HCT116 (cell line): ENCODE measurements around the gene PTGR1. TPM values are rescaled to one million over a fixed set of nuclear protein-coding genes. Genes with fewer than 3 reads are reported as not detected.

Source experiments
- ATAC-seq: fragments of 200-7000 bp; cut with Tn5 transposase; 2 replicates; pipeline ENCODE4 v1.9.1; 2020; ENCODE audit warnings: mild to moderate bottlenecking, moderate library complexity
- BruUV-seq: library from RNA; stranded (reverse); fragments of 400-500 nt; replicated peaks from 2 replicates; lab custom pipeline; 2021; lab: Mats Ljungman, UMichigan
- CTCF ChIA-PET: fragments of 300-600 bp; sonication (Branson Sonifier 250); formaldehyde crosslinking; loops from one replicate; lab custom pipeline; 2021; ENCODE audit warnings: antibody characterized with exemption; lab: Charles Lee
- POLR2A ChIA-PET: fragments of 300-600, 350-600 bp; sonication (Branson Sonifier 250); formaldehyde crosslinking; loops from one replicate; lab custom pipeline; 2021; ENCODE audit warnings: antibody characterized with exemption; lab: Charles Lee
- RAD21 ChIA-PET, 2 experiments: fragments of 300-600 bp; sonication (Branson Sonifier 250); formaldehyde crosslinking; loops; one replicate each; lab custom pipeline; 2023; ENCODE audit warnings: low total read pairs in 2 of 2; ENCODE audit not compliant: uncharacterized antibody in 2 of 2, unreplicated experiment in 2 of 2, low non-redundant PET in 1 of 2; lab: Charles Lee
- DNase-seq: peaks from one replicate; pipeline ENCODE4 v3.0.0-alpha.2; 2010; ENCODE audit warnings: low read depth, low spot score
- H2AFZ ChIP-seq: fragments of 200-600 bp; shearing (Covaris generic), sonication (generic); 2 replicates; pipeline ENCODE4 v1.6.1; 2017; ENCODE audit warnings: low read depth, mixed run types, mixed read lengths, antibody characterized with exemption, low read length; ENCODE audit not compliant: poor library complexity, severe bottlenecking
- H3K27ac ChIP-seq: 2 replicates; pipeline ENCODE4 v1.5.1; 2012; ENCODE audit warnings: low read depth, low read length
- H3K27me3 ChIP-seq: fragments of 200-600 bp; sonication (generic); 2 replicates; pipeline ENCODE4 v1.6.1; 2016; ENCODE audit warnings: mixed run types, low read length, mixed read lengths; ENCODE audit not compliant: insufficient read depth
- H3K36me3 ChIP-seq, 2 experiments: fragments of 200-500 bp in 1 of 2; fragments of 200-600 bp in 1 of 2; sonication (Bioruptor generic) in 1 of 2; sonication (generic) in 1 of 2; 2 replicates each; pipeline versions ENCODE4 v1.5.1 to v1.6.1; 2014 to 2016; ENCODE audit warnings: low read length in 2 of 2, inconsistent platforms in 1 of 2, mixed read lengths in 1 of 2, mixed run types in 1 of 2; ENCODE audit not compliant: insufficient read depth in 2 of 2, control insufficient read depth in 1 of 2
- H3K4me1 ChIP-seq, 2 experiments: fragments of 200-600 bp in 1 of 2; sonication (generic) in 1 of 2; 2 replicates each; pipeline versions ENCODE4 v1.5.1 to v1.6.1; 2012 to 2017; ENCODE audit warnings: low read length in 2 of 2, inconsistent platforms in 1 of 2, mild to moderate bottlenecking in 1 of 2, mixed read lengths in 1 of 2, mixed run types in 1 of 2, moderate library complexity in 1 of 2; ENCODE audit not compliant: insufficient read depth in 2 of 2, control insufficient read depth in 1 of 2
- H3K4me2 ChIP-seq: fragments of 200-600 bp; sonication (generic); 2 replicates; pipeline ENCODE4 v1.6.1; 2017; ENCODE audit warnings: mixed run types, low read length, mixed read lengths
- H3K4me3 ChIP-seq, 2 experiments: fragments of 200-600 bp in 1 of 2; sonication (generic) in 1 of 2; replicated peaks in 1 of 2; 2 replicates each; pipeline ENCODE4 v1.5.1; 2011 to 2016; ENCODE audit warnings: low read length in 2 of 2, control low read depth in 1 of 2, low read depth in 1 of 2, mild to moderate bottlenecking in 1 of 2, mixed read lengths in 1 of 2, mixed run types in 1 of 2
- H3K79me2 ChIP-seq: fragments of 200-600 bp; sonication (generic); 2 replicates; pipeline ENCODE4 v1.6.1; 2017; ENCODE audit warnings: mild to moderate bottlenecking, mixed run types, low read length, moderate library complexity, mixed read lengths; ENCODE audit not compliant: insufficient read depth
- H3K9ac ChIP-seq: fragments of 200-600 bp; sonication (generic); 2 replicates; pipeline ENCODE4 v1.6.1; 2016; ENCODE audit warnings: low read length, mixed read lengths
- H3K9me2 ChIP-seq: fragments of 200-600 bp; sonication (generic), shearing (Covaris generic); 2 replicates; pipeline ENCODE4 v1.6.1; 2017; ENCODE audit warnings: mixed run types, mild to moderate bottlenecking, moderate library complexity; ENCODE audit not compliant: insufficient read depth
- H3K9me3 ChIP-seq, 2 experiments: fragments of 200-500 bp in 1 of 2; fragments of 200-600 bp in 1 of 2; sonication (Bioruptor generic) in 1 of 2; sonication (generic) in 1 of 2; 2 replicates each; pipeline ENCODE4 v1.6.1; 2014 to 2017; ENCODE audit warnings: low read length in 2 of 2, mixed read lengths in 2 of 2, inconsistent platforms in 1 of 2, low read depth in 1 of 2, mild to moderate bottlenecking in 1 of 2, mixed run types in 1 of 2, moderate library complexity in 1 of 2; ENCODE audit not compliant: control insufficient read depth in 1 of 2, insufficient read depth in 1 of 2
- H4K20me1 ChIP-seq: fragments of 200-600 bp; sonication (generic), shearing (Covaris generic); 2 replicates; pipeline ENCODE4 v1.6.1; 2017; ENCODE audit warnings: mixed run types, mild to moderate bottlenecking, moderate library complexity; ENCODE audit not compliant: insufficient read depth
- CEBPB ChIP-seq: IDR thresholded peaks from 2 replicates; pipeline ENCODE4 v1.6.1; 2012; ENCODE audit warnings: low read depth
- EGR1 ChIP-seq: IDR thresholded peaks from 2 replicates; pipeline ENCODE4 v1.6.1; 2012; ENCODE audit warnings: low read depth
- ELF1 ChIP-seq: IDR thresholded peaks from 2 replicates; pipeline ENCODE4 v1.6.1; 2012; ENCODE audit warnings: low read depth, borderline replicate concordance
- EZH2phosphoT487 ChIP-seq: fragments of 200-600 bp; IDR thresholded peaks from 2 replicates; pipeline ENCODE4 v1.6.1; 2018; ENCODE audit warnings: antibody characterized with exemption, borderline replicate concordance
- FOSL1 ChIP-seq: IDR thresholded peaks from 2 replicates; pipeline ENCODE4 v1.6.1; 2012; ENCODE audit warnings: low read depth
- JUND ChIP-seq: IDR thresholded peaks from 2 replicates; pipeline ENCODE4 v1.6.1; 2012
- MAX ChIP-seq: IDR thresholded peaks from 2 replicates; pipeline ENCODE4 v1.6.1; 2012
- POLR2A ChIP-seq: IDR thresholded peaks from 2 replicates; pipeline ENCODE4 v1.7.0; 2011; ENCODE audit warnings: borderline replicate concordance; ENCODE audit not compliant: insufficient read depth, insufficient read length; ENCODE audit errors: extremely low read depth
- POLR2AphosphoS5 ChIP-seq: IDR thresholded peaks from 2 replicates; pipeline ENCODE4 v1.6.1; 2011; ENCODE audit warnings: mild to moderate bottlenecking, low read depth, low read length, moderate library complexity
- RAD21 ChIP-seq: IDR thresholded peaks from 2 replicates; pipeline ENCODE4 v1.6.1; 2012; ENCODE audit warnings: low read depth, mild to moderate bottlenecking
- REST ChIP-seq: IDR thresholded peaks from 2 replicates; pipeline ENCODE4 v1.6.1; 2012; ENCODE audit warnings: low read depth
- SIN3A ChIP-seq: IDR thresholded peaks from 2 replicates; pipeline ENCODE4 v1.6.1; 2012; ENCODE audit warnings: low read depth
- SP1 ChIP-seq: IDR thresholded peaks from 2 replicates; pipeline ENCODE4 v1.6.1; 2012; ENCODE audit warnings: low read depth
- SRF ChIP-seq: IDR thresholded peaks from 2 replicates; pipeline ENCODE4 v1.6.1; 2012; ENCODE audit warnings: low read depth
- TCF7L2 ChIP-seq: IDR thresholded peaks from 2 replicates; pipeline ENCODE4 v1.7.0; 2011; ENCODE audit warnings: borderline replicate concordance, inconsistent platforms; ENCODE audit not compliant: insufficient read depth, insufficient read length; ENCODE audit errors: extremely low read depth
- intact Hi-C: fragments of 100-400 bp; cut with micrococcal nuclease; formaldehyde crosslinking; loops from 2 replicates; pipeline ENCODE4 v1.10.0; 2022
- total RNA-seq: library from RNA; stranded (reverse); gene quantifications from one replicate; pipeline ENCODE4 v1.2.1, GENCODE V29; 2021; ENCODE audit not compliant: unreplicated experiment
- TF ChIP-seq, protein P1 (sequence below), 3 experiments: fragments of 200-600 bp in 1 of 3; sonication (generic) in 1 of 3; IDR thresholded peaks in 2 of 3; conservative IDR thresholded peaks in 1 of 3; 2 replicates each; pipeline ENCODE4 v1.5.1; 2012 to 2017; ENCODE audit warnings: low read depth in 2 of 3, low read length in 2 of 3, antibody characterized with exemption in 1 of 3, borderline replicate concordance in 1 of 3, control low read depth in 1 of 3, mild to moderate bottlenecking in 1 of 3, mixed read lengths in 1 of 3, mixed run types in 1 of 3, moderate library complexity in 1 of 3; ENCODE audit not compliant: insufficient read depth in 1 of 3
- TF ChIP-seq, protein P2 (sequence below): IDR thresholded peaks from 2 replicates; pipeline ENCODE4 v1.6.1; 2012
- TF ChIP-seq, protein P3 (sequence below): IDR thresholded peaks from 2 replicates; pipeline ENCODE4 v1.6.1; 2011; ENCODE audit warnings: mild to moderate bottlenecking, low read length, moderate library complexity; ENCODE audit not compliant: insufficient replicate concordance; ENCODE audit errors: extremely low read depth

PTGR1 gene
- total RNA-seq, 1 experiment from 2014 or later = 53.9 TPM

DNA sequence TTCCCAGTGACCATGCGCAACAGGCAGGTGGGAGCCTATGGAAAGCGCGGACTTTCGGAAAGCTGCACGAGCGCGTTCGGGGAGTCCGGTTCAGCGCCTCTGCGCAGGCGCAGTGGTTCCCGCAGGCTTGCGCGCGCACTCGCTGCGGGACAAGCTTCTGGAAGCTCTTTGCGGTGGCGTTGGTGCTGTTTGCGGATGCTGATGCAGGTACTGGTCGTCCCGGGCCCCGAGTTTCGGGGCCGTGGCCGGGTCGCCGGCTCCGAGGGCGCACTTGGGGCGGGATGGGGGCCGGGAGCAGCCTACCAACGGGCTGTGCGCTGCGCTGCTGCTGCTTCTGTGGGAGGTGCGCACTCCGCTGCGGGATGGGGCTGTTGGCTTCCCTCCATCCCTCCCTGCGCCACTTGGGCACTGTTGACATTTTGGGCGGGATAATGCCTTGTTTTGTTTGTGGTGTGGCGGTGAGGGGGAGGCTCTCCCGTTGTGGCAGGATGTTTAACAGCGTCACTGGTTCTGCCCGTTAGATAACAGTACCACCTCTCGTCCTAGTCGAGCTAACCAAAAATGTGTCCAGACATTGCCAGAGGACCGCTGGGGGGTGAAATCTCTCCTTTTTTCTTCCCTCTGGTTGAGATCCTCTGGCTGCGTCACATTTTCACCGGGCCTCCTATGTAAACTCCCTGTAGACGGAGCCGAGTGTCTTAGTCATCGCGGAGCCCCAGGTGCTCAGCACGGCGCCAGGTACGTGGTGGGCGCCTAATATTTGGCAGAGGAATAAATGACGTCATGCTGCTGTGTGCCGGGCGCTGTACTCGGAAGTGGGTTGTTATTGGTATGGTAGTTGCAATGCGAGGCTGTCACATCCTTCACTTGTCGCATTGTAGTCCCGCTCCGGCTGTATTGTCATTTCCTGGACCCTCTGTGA lies 74.1 kb downstream of the PTGR1 start, which contains the start of gene ZNF483:
Gene ZNF483, plus strand, starts transcription at position 124 of the 922 bp plus-strand sequence. CDS start 2,217 bp downstream, outside the sequence.
- TF ChIP-seq SRF (no peak), CEBPB (no peak), EZH2phosphoT487 (no peak), POLR2AphosphoS5 (peak; percentile 61), SP1 (no peak), TCF7L2 (no peak), POLR2A (no peak), EGR1 (no peak), SIN3A (no peak), FOSL1 (no peak), MAX (0 out of 2 replicates have a peak, but pooled peaks have one; percentile 28), ELF1 (no peak), REST (no peak), RAD21 (no peak), JUND (peak; percentile 14; the same call in 1 of the 2 replicates)
- TF ChIP-seq, protein P1, sequence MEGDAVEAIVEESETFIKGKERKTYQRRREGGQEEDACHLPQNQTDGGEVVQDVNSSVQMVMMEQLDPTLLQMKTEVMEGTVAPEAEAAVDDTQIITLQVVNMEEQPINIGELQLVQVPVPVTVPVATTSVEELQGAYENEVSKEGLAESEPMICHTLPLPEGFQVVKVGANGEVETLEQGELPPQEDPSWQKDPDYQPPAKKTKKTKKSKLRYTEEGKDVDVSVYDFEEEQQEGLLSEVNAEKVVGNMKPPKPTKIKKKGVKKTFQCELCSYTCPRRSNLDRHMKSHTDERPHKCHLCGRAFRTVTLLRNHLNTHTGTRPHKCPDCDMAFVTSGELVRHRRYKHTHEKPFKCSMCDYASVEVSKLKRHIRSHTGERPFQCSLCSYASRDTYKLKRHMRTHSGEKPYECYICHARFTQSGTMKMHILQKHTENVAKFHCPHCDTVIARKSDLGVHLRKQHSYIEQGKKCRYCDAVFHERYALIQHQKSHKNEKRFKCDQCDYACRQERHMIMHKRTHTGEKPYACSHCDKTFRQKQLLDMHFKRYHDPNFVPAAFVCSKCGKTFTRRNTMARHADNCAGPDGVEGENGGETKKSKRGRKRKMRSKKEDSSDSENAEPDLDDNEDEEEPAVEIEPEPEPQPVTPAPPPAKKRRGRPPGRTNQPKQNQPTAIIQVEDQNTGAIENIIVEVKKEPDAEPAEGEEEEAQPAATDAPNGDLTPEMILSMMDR (IDR thresholded peaks at IDR 0.05 in 2 of 3, conservative IDR thresholded peaks at IDR 0.05 in 1 of 3; ENCODE audit: borderline replicate concordance in 1 of 3, insufficient read depth in 1 of 3, low read depth in 2 of 3, low read length in 2 of 3) = no peak
- TF ChIP-seq, protein P2, sequence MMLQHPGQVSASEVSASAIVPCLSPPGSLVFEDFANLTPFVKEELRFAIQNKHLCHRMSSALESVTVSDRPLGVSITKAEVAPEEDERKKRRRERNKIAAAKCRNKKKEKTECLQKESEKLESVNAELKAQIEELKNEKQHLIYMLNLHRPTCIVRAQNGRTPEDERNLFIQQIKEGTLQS = no peak
- TF ChIP-seq, protein P3, sequence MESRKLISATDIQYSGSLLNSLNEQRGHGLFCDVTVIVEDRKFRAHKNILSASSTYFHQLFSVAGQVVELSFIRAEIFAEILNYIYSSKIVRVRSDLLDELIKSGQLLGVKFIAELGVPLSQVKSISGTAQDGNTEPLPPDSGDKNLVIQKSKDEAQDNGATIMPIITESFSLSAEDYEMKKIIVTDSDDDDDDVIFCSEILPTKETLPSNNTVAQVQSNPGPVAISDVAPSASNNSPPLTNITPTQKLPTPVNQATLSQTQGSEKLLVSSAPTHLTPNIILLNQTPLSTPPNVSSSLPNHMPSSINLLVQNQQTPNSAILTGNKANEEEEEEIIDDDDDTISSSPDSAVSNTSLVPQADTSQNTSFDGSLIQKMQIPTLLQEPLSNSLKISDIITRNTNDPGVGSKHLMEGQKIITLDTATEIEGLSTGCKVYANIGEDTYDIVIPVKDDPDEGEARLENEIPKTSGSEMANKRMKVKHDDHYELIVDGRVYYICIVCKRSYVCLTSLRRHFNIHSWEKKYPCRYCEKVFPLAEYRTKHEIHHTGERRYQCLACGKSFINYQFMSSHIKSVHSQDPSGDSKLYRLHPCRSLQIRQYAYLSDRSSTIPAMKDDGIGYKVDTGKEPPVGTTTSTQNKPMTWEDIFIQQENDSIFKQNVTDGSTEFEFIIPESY = no peak
- H3K4me1 ChIP-seq = peaks cover 0 to 11% of the 10 kb centered on the region in 2 experiments; a peak in 2 of 4 replicates
- H3K9ac ChIP-seq = peak within 1 kb of the TSS; percentile 69
- intact Hi-C loops = no loop called here
- peak within 1 kb of the TSS; percentile 66 to 70 for H3K4me3 ChIP-seq
- no peaks in the 10 kb centered on the region for H3K9me3 ChIP-seq
- TSS peak; percentile 56 for BruUV-seq
- H3K9me2 ChIP-seq = no peaks in the 10 kb centered on the region
- H4K20me1 ChIP-seq = no peaks in the 10 kb centered on the region
- CTCF ChIA-PET = no interaction called here
- H3K27me3 ChIP-seq = no peaks in the 10 kb centered on the region
- ATAC-seq = peak; percentile 94
- H3K79me2 ChIP-seq = peaks cover 7% of the 10 kb centered on the region; the same call in 1 of the 2 replicates
- peaks cover 0 to 4% of the 10 kb centered on the region in 2 experiments; a peak in 1 of 4 replicates for H3K36me3 ChIP-seq
- H2AFZ ChIP-seq = peak within 1 kb of the TSS; percentile 42
- POLR2A ChIA-PET = interaction anchor here (1.7 kb wide), 1 partner anchor 9 kb away, joined by 7 read pairs; no protein-coding TSS in a partner anchor
- peak; percentile 64 for DNase-seq
- RAD21 ChIA-PET = no interaction called here
- peak within 1 kb of the TSS; percentile 63 for H3K4me2 ChIP-seq
- H3K27ac ChIP-seq = peak within 1 kb of the TSS; percentile 70
